Cortex of kidney (tissue), 1 donor: ENCODE data around the gene TNFRSF13B.
"Not testable (repeated sequence)": the region's sequence is repeated elsewhere in the genome, so short reads cannot be mapped to it uniquely, and the experiment has no call there.

Experiments used
- DNase-seq: peaks from one replicate; lab custom pipeline; 2025; lab: John Stamatoyannopoulos, UW

The TNFRSF13B gene

GRCh38 chr17:16971458-16972338, at the start of gene TNFRSF13B:
Gene TNFRSF13B, minus strand, starts transcription at chr17:16972118. Its CDS starts 43 bp downstream, at chr17:16972075.
- no peak for DNase-seq

GRCh38 chr17:17021194-17021863, 49.4 kb upstream of the TNFRSF13B start:
- DNase-seq = no peak

- DNase-seq = no peak
These were observed 48.9 kb upstream of the TNFRSF13B start for GRCh38 chr17:17020821-17021193.

- no peak for DNase-seq
These were observed 48.1 kb upstream of the TNFRSF13B start for GRCh38 chr17:17019891-17020456.

- DNase-seq = no peak
These were observed 47.5 kb upstream of the TNFRSF13B start for GRCh38 chr17:17019430-17019762.

- DNase-seq = no peak
These were observed 46.9 kb upstream of the TNFRSF13B start for GRCh38 chr17:17018612-17019429.

- no peak for DNase-seq
These were observed 46.1 kb upstream of the TNFRSF13B start for GRCh38 chr17:17018021-17018441.

GRCh38 chr17:17017343-17018014, 45.6 kb upstream of the TNFRSF13B start:
- no peak for DNase-seq

GRCh38 chr17:17016199-17017197, 44.6 kb upstream of the TNFRSF13B start:
- DNase-seq = not testable (repeated sequence)

- DNase-seq = no peak
These were observed 43.3 kb upstream of the TNFRSF13B start for GRCh38 chr17:17015230-17015629.

- not testable (repeated sequence) for DNase-seq
These were observed 42.8 kb upstream of the TNFRSF13B start for GRCh38 chr17:17014748-17015124.

- DNase-seq = not testable (repeated sequence)
These were observed 42.2 kb upstream of the TNFRSF13B start for GRCh38 chr17:17013828-17014747.

- DNase-seq = not testable (repeated sequence)
These were observed 39.4 kb upstream of the TNFRSF13B start for GRCh38 chr17:17011043-17011907.

GRCh38 chr17:17010545-17011034, 38.7 kb upstream of the TNFRSF13B start:
- not testable (repeated sequence) for DNase-seq

- not testable (repeated sequence) for DNase-seq
These were observed 38.1 kb upstream of the TNFRSF13B start for GRCh38 chr17:17009972-17010371.

- not testable (repeated sequence) for DNase-seq
These were observed 36.9 kb upstream of the TNFRSF13B start for GRCh38 chr17:17008621-17009397.

- DNase-seq = not testable (repeated sequence)
These were observed 36.0 kb upstream of the TNFRSF13B start for GRCh38 chr17:17007891-17008290.
